Gastroesophageal sphincter (tissue), 3 donors: Measurements from ENCODE around the gene UBE2R2.

ENCODE experiments used
- POLR2A ChIP-seq, 2 donors: fragments of 450-650 bp; IDR thresholded peaks; one replicate each; pipeline ENCODE4 v1.6.1; 2017; ENCODE audit warnings: antibody characterized with exemption in 2 of 2, mild to moderate bottlenecking in 2 of 2, moderate library complexity in 1 of 2
- TF ChIP-seq, protein P1 (sequence below), 4 experiments: fragments of 200-600 bp in 2 of 4; fragments of 450-650 bp in 2 of 4; sonication (generic) in 1 of 4; IDR thresholded peaks; one replicate each; pipeline ENCODE4 v1.5.1; 2017 to 2019; ENCODE audit warnings: antibody characterized with exemption in 4 of 4, mild to moderate bottlenecking in 2 of 4, moderate library complexity in 2 of 4

- TF ChIP-seq POLR2A (IDR thresholded peaks at IDR 0.05) = no peak
- TF ChIP-seq, protein P1, sequence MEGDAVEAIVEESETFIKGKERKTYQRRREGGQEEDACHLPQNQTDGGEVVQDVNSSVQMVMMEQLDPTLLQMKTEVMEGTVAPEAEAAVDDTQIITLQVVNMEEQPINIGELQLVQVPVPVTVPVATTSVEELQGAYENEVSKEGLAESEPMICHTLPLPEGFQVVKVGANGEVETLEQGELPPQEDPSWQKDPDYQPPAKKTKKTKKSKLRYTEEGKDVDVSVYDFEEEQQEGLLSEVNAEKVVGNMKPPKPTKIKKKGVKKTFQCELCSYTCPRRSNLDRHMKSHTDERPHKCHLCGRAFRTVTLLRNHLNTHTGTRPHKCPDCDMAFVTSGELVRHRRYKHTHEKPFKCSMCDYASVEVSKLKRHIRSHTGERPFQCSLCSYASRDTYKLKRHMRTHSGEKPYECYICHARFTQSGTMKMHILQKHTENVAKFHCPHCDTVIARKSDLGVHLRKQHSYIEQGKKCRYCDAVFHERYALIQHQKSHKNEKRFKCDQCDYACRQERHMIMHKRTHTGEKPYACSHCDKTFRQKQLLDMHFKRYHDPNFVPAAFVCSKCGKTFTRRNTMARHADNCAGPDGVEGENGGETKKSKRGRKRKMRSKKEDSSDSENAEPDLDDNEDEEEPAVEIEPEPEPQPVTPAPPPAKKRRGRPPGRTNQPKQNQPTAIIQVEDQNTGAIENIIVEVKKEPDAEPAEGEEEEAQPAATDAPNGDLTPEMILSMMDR (IDR thresholded peaks at IDR 0.05) = no peak
These were observed 21.1 kb upstream of the UBE2R2 start for GRCh38 chr9:33795819-33796218.
